ENCODE measurements around the gene CTBP1.

The CTBP1 gene

GRCh38 chr4:1279253-1279652 is 30.3 kb upstream of the CTBP1 start:
- DNase-seq = no peak

- DNase-seq = no peak
Observed at GRCh38 chr4:1277667-1278665, 29.0 kb upstream of the CTBP1 start.

- DNase-seq = no peak
Observed at GRCh38 chr4:1276984-1277383, 28.1 kb upstream of the CTBP1 start.

- no peak for DNase-seq
Observed at GRCh38 chr4:1274871-1275270, 25.9 kb upstream of the CTBP1 start.

GRCh38 chr4:1271686-1272085 is 22.8 kb upstream of the CTBP1 start:
- DNase-seq = no peak

GRCh38 chr4:1269209-1269608 is 20.3 kb upstream of the CTBP1 start:
- no peak for DNase-seq

- no peak for DNase-seq
Observed at GRCh38 chr4:1266881-1267763, 18.2 kb upstream of the CTBP1 start.

GRCh38 chr4:1265351-1265750 is 16.4 kb upstream of the CTBP1 start:
- DNase-seq = no peak

- DNase-seq = no peak
Observed at GRCh38 chr4:1264942-1265341, 16.0 kb upstream of the CTBP1 start.

GRCh38 chr4:1261107-1261928 is 12.4 kb upstream of the CTBP1 start:
- DNase-seq = no peak

- no peak for DNase-seq
Observed at GRCh38 chr4:1260418-1261106, 11.6 kb upstream of the CTBP1 start.

GRCh38 chr4:1259966-1260365 is 11.0 kb upstream of the CTBP1 start:
- no peak for DNase-seq

- DNase-seq = no peak
Observed at GRCh38 chr4:1258457-1258856, 9.5 kb upstream of the CTBP1 start.

- DNase-seq = no peak
Observed at GRCh38 chr4:1255699-1256098, 6.8 kb upstream of the CTBP1 start.

- no peak for DNase-seq
Observed at GRCh38 chr4:1255151-1255550, 6.2 kb upstream of the CTBP1 start.

GRCh38 chr4:1253831-1254230 is 4.9 kb upstream of the CTBP1 start:
- DNase-seq = no peak

- no peak for DNase-seq
Observed at GRCh38 chr4:1252928-1253492, 4.1 kb upstream of the CTBP1 start.

GRCh38 chr4:1251773-1252066 is 2.8 kb upstream of the CTBP1 start:
- DNase-seq = no peak

- no peak for DNase-seq
Observed at GRCh38 chr4:1250921-1251772, 2.2 kb upstream of the CTBP1 start.

- no peak for DNase-seq
Observed at GRCh38 chr4:1250527-1250812, 1.5 kb upstream of the CTBP1 start.
